Breast epithelium (tissue), 4 donors: ENCODE measurements around the gene SCN5A. TPM values are rescaled to one million over a fixed set of nuclear protein-coding genes. Genes with fewer than 3 reads are reported as not detected.

Experiments used
- DNase-seq, 2 donors: peaks; one replicate each; pipeline ENCODE4 v3.0.0-alpha.2; 2019; ENCODE audit warnings: low spot score in 2 of 2
- H3K27ac ChIP-seq, 2 donors: fragments of 200-600 bp; sonication (generic) in 1 of 2; one replicate each; pipeline ENCODE4 v1.5.1; 2016 to 2019; ENCODE audit warnings: mild to moderate bottlenecking in 1 of 2
- H3K27me3 ChIP-seq, 2 donors: fragments of 200-600 bp; sonication (generic) in 1 of 2; one replicate each; pipeline versions ENCODE4 v1.5.1 to v1.6.0; 2017 to 2019; ENCODE audit warnings: control low read depth in 1 of 2, mild to moderate bottlenecking in 1 of 2
- H3K36me3 ChIP-seq: fragments of 200-600 bp; one replicate; pipeline ENCODE4 v1.5.1; 2019
- H3K4me1 ChIP-seq, 2 donors: fragments of 200-600 bp; sonication (generic); one replicate each; pipeline ENCODE4 v1.5.1; 2016 to 2019; ENCODE audit warnings: control low read depth in 1 of 2
- H3K4me3 ChIP-seq, 3 donors: fragments of 200-600 bp; sonication (generic); 1 replicate in 2 of 3; 2 replicates in 1 of 3; pipeline ENCODE4 v1.5.1; 2016 to 2019; ENCODE audit warnings: mild to moderate bottlenecking in 3 of 3, moderate library complexity in 2 of 3
- H3K9me3 ChIP-seq, 2 donors: fragments of 200-600 bp; sonication (generic) in 1 of 2; one replicate each; pipeline ENCODE4 v1.5.1; 2016 to 2019; ENCODE audit warnings: control low read depth in 1 of 2
- CTCF ChIP-seq, 3 donors: fragments of 450-650 bp; IDR thresholded peaks; one replicate each; pipeline ENCODE4 v1.5.1; 2016 to 2017; ENCODE audit warnings: antibody characterized with exemption in 3 of 3, mild to moderate bottlenecking in 3 of 3, moderate library complexity in 3 of 3
- POLR2A ChIP-seq: fragments of 450-650 bp; IDR thresholded peaks from one replicate; pipeline ENCODE4 v1.6.1; 2016; ENCODE audit warnings: antibody characterized with exemption, mild to moderate bottlenecking, moderate library complexity
- POLR2AphosphoS5 ChIP-seq, 3 donors: sonication (generic); formaldehyde crosslinking; IDR thresholded peaks; one replicate each; pipeline ENCODE4 v1.6.1; 2017; ENCODE audit warnings: antibody characterized with exemption in 3 of 3
- intact Hi-C: fragments of 100-400 bp; cut with DNase I; formaldehyde crosslinking; loops from one replicate; pipeline ENCODE4 v1.15.1; 2023; ENCODE audit warnings: low total_unique reads
- total RNA-seq, 3 donors: library from RNA; depleted of rRNA; stranded (reverse); fragments of >200 nt; gene quantifications; one replicate each; pipeline ENCODE4 v1.1.0, GENCODE V29; 2016

The SCN5A gene
- total RNA-seq, 3 donors from 2014 or later, result under 0.01 to 0.33 (median 0.29) TPM

GRCh38 chr3:38648024-38648658, 1.3 kb downstream of the SCN5A start:
- intact Hi-C loops, result no loop called here
- Histone ChIP-seq H3K36me3 (no peaks in the 10 kb centered on the region), H3K4me3 (no peak overlapping the region), H3K27me3 (peaks cover 0 to 31% of the 10 kb centered on the region in 2 donors), H3K9me3 (no peaks in the 10 kb centered on the region), H3K27ac (no peak overlapping the region), H3K4me1 (no peaks in the 10 kb centered on the region)
- DNase-seq, result no peak
- TF ChIP-seq CTCF (IDR thresholded peaks at IDR 0.05) (no peak), POLR2A (no peak), POLR2AphosphoS5 (IDR thresholded peaks at IDR 0.05) (no peak)

DNA sequence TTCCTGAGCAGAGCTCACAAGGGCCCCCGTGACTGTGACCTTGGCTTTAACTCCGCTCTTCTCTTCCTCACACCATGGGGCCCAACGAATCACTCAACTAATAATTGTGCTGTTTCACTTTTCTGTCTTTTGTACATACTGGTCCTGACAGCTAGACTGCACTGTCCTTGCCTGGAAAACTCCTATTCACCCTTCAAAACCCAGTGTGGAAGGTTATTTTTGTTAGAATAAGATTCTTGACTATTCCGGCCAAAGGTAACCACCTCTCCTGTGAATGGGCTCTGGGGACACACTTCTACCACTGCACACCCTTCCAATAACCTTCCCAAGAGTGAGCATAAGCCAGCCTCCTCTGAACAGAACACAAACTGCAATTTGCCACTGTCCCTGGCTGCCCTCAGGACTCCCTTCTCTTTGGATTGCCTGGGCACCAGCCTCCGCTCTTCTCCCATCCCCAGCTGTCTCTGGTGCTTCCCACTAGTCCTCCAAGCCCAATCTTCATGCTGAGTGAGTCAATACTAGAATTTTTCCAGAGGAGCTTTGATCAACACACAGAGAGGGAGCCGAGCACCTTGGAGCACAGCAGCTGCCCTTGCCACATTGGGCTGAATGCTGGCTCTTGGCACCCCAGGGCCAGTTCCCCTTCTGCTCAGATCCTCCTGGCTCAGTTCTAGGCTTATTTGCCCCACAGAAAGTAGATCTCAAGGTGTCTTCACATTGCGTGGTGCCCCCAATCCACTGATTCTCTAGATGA, 2.1 kb downstream of the SCN5A start:
- intact Hi-C loops, result loop anchor here (2.0 kb wide), 1 partner anchor 25 kb away; no protein-coding TSS in a partner anchor
- Histone ChIP-seq H3K4me1 (no peaks in the 10 kb centered on the region), H3K27ac (no peak overlapping the region), H3K27me3 (peaks cover 0 to 31% of the 10 kb centered on the region in 2 donors), H3K4me3 (no peak overlapping the region), H3K9me3 (no peaks in the 10 kb centered on the region), H3K36me3 (no peaks in the 10 kb centered on the region)
- TF ChIP-seq CTCF (IDR thresholded peaks at IDR 0.05) (no peak), POLR2A (no peak), POLR2AphosphoS5 (IDR thresholded peaks at IDR 0.05) (no peak)
- DNase-seq, result no peak

DNA sequence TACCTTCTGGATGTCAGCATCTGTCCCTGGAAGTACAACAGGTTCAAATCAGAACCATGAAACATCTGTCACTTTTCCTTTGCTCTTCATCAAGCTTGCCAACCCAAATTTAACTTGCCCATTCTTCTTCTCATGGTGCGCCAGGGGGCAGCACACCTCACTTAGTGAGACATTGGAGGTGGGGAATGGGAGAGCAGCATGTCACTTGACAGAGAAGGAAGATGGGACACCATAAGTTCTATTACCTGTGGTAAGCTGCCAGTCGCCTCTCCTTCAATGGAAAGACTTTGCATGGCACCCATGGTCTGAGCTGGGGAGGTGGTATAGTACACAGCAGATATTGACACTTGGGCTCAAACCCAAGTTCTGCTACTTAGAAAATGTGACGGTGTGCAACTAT, 2.9 kb downstream of the SCN5A start:
- Histone ChIP-seq H3K36me3 (no peaks in the 10 kb centered on the region), H3K27me3 (peaks cover 0 to 30% of the 10 kb centered on the region in 2 donors), H3K4me3 (no peak overlapping the region), H3K4me1 (no peaks in the 10 kb centered on the region), H3K9me3 (no peaks in the 10 kb centered on the region), H3K27ac (no peak overlapping the region)
- TF ChIP-seq CTCF (IDR thresholded peaks at IDR 0.05) (no peak), POLR2AphosphoS5 (IDR thresholded peaks at IDR 0.05) (no peak)
- no peak for DNase-seq
- intact Hi-C loops, result loop anchor here (2.0 kb wide), 1 partner anchor 26 kb away; no protein-coding TSS in a partner anchor

- TF ChIP-seq POLR2AphosphoS5 (IDR thresholded peaks at IDR 0.05) (no peak), CTCF (IDR thresholded peaks at IDR 0.05) (no peak), POLR2A (no peak)
- peaks cover 0 to 27% of the 10 kb centered on the region in 2 donors for H3K27me3 ChIP-seq
- no peak overlapping the region for H3K27ac ChIP-seq
- no peaks in the 10 kb centered on the region for H3K36me3 ChIP-seq
- H3K4me1 ChIP-seq, result no peaks in the 10 kb centered on the region
- H3K4me3 ChIP-seq, result no peak overlapping the region
- intact Hi-C loops, result loop anchor here (2.0 kb wide), 1 partner anchor 27 kb away; no protein-coding TSS in a partner anchor
- H3K9me3 ChIP-seq, result no peaks in the 10 kb centered on the region
- DNase-seq, result no peak
These were observed 3.4 kb downstream of the SCN5A start for GRCh38 chr3:38646062-38646461.

- no peaks in the 10 kb centered on the region for H3K36me3 ChIP-seq
- TF ChIP-seq CTCF (IDR thresholded peaks at IDR 0.05) (no peak), POLR2A (no peak), POLR2AphosphoS5 (IDR thresholded peaks at IDR 0.05) (no peak)
- peaks cover 0 to 27% of the 10 kb centered on the region in 2 donors for H3K27me3 ChIP-seq
- H3K9me3 ChIP-seq, result no peaks in the 10 kb centered on the region
- no peak overlapping the region for H3K4me3 ChIP-seq
- no peak overlapping the region for H3K27ac ChIP-seq
- no peak for DNase-seq
- intact Hi-C loops, result no loop called here
- no peaks in the 10 kb centered on the region for H3K4me1 ChIP-seq
These were observed 3.9 kb downstream of the SCN5A start for GRCh38 chr3:38645601-38646000.
